Activated CD4-positive, alpha-beta T cell treated with anti-CD3 and anti-CD28 coated beads, Interleukin-2, amount 50 U/mL, for 48 hours (primary cell): ENCODE measurements around the gene KAT7.
A peak's percentile ranks its signal among the peaks of the same experiment; 100 is the strongest.
"Not testable (repeated sequence)": the region's sequence is repeated elsewhere in the genome, so short reads cannot be mapped to it uniquely, and the experiment has no call there.

ENCODE experiments used
- DNase-seq, 2 experiments: peaks; one replicate each; pipeline ENCODE4 v3.0.0-alpha.2; 2020

The KAT7 gene

GRCh38 chr17:49814781-49815529, 26.5 kb downstream of the KAT7 start:
- no peak for DNase-seq

GRCh38 chr17:49815761-49816281, 27.3 kb downstream of the KAT7 start:
- no peak for DNase-seq

DNA sequence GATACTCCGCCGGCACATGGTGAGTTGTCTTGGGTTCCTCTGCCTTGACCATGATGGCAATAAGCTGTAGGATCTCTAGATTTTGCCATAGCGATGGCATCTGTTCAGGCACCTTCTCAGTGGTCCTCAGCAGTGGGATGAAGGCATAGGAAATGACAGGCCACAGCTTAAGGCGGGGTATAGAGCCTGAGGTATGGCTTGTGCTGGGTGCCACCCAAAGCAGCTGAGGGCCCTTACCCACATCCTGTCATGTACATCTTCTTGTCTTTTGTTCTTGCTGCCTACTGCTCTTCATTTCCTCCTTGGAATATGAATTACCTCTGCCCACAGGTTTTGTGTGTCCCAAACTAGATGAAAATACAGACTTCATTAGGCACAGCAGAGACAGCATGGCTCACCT, 29.5 kb downstream of the KAT7 start:
- peak; percentile 18 to 38 for DNase-seq

- no peak for DNase-seq
Measured at GRCh38 chr17:49819138-49819537, 30.7 kb downstream of the KAT7 start.

GRCh38 chr17:49819651-49820050, 31.2 kb downstream of the KAT7 start:
- no peak for DNase-seq

GRCh38 chr17:49820773-49821172, 32.3 kb downstream of the KAT7 start:
- no peak for DNase-seq

GRCh38 chr17:49821466-49821865, 33.0 kb downstream of the KAT7 start:
- no peak for DNase-seq

DNA sequence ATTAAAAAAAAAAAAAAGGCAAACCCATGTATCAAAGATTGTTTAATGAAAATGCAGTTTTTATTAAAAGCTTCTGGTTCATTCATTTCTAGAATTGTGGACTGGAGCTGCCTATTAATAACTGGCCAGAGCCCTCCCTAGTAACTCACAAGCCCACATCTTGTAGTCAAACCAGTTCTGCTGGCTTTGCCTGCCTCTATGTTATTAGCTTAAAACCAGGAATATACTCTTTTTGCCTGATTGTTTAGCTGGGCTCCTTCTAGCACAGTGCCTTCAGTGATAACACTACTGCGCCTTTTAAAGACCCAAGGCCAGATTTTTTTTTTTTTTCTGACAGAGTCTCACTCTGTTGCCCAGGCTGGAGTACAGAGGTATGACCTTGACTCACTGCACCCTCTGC, 33.4 kb downstream of the KAT7 start:
- no peak for DNase-seq

GRCh38 chr17:49822829-49823228, 34.3 kb downstream of the KAT7 start:
- DNase-seq, result no peak

DNA sequence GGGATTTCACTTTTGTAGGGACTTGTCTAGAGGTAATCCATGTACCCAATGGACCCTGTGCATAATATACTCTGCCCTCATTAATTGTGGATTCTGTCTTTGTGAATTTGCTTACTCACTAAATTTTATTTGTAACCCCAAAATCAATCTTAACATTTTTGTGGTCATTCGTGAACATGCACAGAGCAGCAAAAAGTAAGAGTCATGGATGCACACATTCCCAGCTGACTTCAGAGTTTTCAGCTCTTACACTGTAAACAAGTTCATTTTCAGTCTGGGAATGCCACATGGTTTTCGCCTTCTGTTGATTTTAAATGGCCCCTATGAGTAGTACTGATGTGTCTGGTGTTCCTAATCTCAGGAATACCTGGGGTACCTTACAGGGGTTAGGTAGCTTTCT, 35.1 kb downstream of the KAT7 start:
- no peak for DNase-seq

- no peak for DNase-seq
Measured at GRCh38 chr17:49825645-49826044, 37.2 kb downstream of the KAT7 start.

DNA sequence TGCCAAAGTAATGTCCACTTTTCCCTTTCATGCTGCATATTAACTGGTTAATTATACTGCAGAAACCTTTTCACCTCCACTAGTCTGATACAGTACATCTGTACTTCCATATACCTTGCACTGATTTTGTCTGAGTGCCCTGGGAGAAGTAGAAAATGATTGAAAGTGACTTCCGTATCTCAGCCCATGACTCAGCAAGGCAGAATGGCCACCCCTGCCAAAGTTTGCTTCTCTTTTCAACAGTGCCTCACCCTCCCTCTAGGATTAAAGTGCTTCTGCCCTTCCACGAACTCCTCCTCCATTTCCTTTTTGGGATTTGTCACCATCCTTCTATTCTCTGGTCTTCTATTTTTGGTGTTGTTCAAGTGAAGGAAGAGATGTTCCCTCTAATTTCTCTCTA, 39.8 kb downstream of the KAT7 start:
- not testable (repeated sequence) for DNase-seq

DNA sequence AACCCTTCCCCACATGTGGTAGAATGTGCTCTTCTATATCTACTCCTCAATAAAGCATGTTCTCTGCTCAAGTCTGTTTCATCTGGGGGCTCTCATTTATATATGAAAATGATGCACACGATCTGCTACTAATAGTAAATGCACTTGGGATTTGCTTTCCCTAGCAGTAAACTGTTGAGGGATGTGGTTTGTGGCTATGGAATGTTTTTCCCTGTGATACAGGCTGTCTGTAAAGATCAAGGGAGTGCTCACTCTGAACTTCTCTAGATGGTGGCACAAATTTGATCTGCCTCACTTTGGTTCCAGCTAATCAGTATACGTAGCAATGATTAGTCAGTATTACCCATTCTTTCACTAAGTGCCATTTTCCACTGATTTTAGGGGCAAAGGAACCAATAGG, 40.5 kb downstream of the KAT7 start:
- no peak for DNase-seq

- no peak for DNase-seq
Measured at GRCh38 chr17:49830605-49831004, 42.1 kb downstream of the KAT7 start.

GRCh38 chr17:49832840-49833599, 44.5 kb downstream of the KAT7 start:
- no peak for DNase-seq

- DNase-seq, result no peak
Measured at GRCh38 chr17:49834118-49834743, 45.8 kb downstream of the KAT7 start.

DNA sequence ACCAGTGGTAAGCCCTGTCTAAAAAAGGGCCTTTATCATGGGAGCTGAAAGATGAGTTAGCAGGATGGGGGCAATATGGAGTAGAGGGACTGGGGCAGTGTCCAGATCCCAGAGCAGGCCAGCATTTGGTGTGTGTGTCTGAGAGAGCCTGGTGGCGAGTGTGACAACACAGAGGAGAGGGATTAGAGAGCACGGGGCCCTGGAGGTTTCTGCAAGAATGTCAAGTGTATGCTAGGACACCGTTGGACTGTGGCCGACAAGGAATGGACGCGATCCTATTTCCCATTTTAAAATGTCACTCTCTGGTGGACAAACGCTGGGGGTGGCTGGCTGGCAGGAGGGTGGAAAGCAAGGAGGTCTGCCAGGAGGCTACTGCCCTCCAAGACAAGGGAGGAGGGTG, 47.0 kb downstream of the KAT7 start:
- no peak for DNase-seq

GRCh38 chr17:49836111-49837030, 47.9 kb downstream of the KAT7 start:
- DNase-seq, result no peak

- no peak for DNase-seq
Measured at GRCh38 chr17:49839455-49839854, 51.0 kb downstream of the KAT7 start.

DNA sequence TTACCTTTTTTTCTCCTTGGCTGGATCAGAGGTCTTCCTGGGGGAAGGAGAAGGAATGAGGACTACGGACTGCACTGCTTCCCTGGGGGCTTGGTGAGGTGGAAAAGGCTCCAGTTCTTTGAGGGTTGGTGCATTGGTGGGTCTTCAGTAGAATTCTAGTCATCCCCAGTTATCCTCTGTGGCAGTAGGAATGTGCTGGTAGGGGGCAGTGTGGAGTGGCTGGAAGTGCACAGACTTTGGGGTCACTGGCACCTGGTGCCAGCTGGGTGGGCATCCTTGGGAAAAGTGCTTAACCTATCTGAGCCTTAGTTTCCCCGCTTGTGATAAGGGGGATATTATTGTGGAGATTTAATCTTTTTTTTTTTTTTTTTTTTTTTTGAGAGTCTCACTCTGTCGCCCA, 53.1 kb downstream of the KAT7 start:
- DNase-seq, result no peak

- no peak for DNase-seq
Measured at GRCh38 chr17:49842371-49842770, 53.9 kb downstream of the KAT7 start.

GRCh38 chr17:49842846-49843245, 54.4 kb downstream of the KAT7 start:
- DNase-seq, result no peak
